Measurements from ENCODE around the gene SEMA3A.

SEMA3A gene

DNA sequence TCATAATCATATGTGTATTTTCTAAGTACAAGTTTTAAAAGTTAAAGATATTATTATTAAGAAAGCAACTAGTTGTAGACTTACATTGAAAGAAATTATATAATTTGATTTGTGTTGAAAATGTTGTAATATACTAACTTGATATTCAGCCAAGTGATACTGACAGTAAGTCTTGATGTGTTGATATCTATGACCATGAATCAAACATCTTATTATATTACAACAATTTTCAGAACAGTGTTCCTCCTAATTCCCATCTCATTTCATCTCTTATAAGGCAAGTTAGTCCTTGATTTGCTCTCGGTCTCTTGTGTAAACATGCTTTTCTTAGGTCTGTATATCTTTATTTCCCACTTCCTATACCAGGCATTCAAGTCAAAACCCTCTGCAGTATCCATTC lies 276.4 kb downstream of the SEMA3A start:
- no peak for DNase-seq

DNA sequence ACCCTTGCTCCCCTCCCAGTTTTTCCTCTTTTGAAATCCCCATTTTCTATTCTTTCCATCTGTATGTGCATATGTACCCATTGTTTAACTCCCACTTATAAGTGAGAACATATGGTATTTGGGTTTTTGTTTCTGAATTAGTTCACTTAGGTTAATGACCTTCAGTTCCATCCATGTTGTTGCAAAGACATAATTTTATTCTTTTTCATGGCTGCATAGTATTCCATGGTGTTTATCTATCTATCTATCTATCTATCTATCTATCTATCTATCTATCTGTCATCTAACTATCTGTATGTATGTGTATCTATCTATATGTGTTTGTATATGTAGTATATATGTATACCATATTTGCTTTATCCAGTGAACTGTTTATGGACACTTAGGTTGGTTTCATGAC lies 281.4 kb downstream of the SEMA3A start:
- no peak for DNase-seq

DNA sequence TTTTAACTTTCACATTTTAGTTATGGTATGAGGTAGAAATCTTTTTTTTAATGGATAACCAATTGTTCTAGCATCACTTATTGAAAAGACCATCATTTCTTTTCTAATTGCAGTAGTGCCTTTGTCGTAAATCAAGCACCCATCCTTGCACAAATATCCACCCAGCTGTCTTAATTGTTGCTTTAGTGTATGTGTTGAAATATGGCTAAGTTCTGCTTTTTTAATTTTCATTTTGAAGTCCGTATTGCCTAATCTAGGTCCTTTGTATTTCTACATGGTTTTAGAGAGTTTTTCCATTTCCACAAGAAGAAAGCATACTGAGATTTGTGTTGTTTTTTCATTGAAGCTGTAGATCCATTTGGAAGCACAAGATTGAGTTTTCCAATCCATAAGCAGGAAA lies 286.1 kb downstream of the SEMA3A start:
- no peak for DNase-seq

Data from islet precursor cell (in vitro differentiated cells).